COR-L47 (cell line): ENCODE measurements around the gene CIDEA.
A peak's percentile ranks its signal among the peaks of the same experiment; 100 is the strongest.

Source experiments
- DNase-seq: peaks from one replicate; lab custom pipeline; 2025; lab: John Stamatoyannopoulos, UW

CIDEA gene

GRCh38 chr18:12301263-12302005 is 47.3 kb downstream of the CIDEA start:
- no peak for DNase-seq

- DNase-seq: no peak
Measured at GRCh38 chr18:12302391-12303147, 48.4 kb downstream of the CIDEA start.

GRCh38 chr18:12304351-12305210 is 50.4 kb downstream of the CIDEA start:
- peak; percentile 81 for DNase-seq

GRCh38 chr18:12305211-12305610 is 51.0 kb downstream of the CIDEA start:
- no peak for DNase-seq

- no peak for DNase-seq
Measured at GRCh38 chr18:12305930-12306629, 51.9 kb downstream of the CIDEA start.

GRCh38 chr18:12306752-12307700 is 52.9 kb downstream of the CIDEA start:
- no peak for DNase-seq

- peak; percentile 23 for DNase-seq
Measured at GRCh38 chr18:12307701-12308385, 53.7 kb downstream of the CIDEA start, which contains the start of gene TUBB6. TUBB6 (plus strand) TSS chr18:12308241; CDS start chr18:12308293, 52 bp downstream.

GRCh38 chr18:12308386-12309100 is 54.4 kb downstream of the CIDEA start:
- peak; percentile 30 for DNase-seq

- DNase-seq: no peak
Measured at GRCh38 chr18:12309683-12310198, 55.6 kb downstream of the CIDEA start.

GRCh38 chr18:12310762-12311161 is 56.6 kb downstream of the CIDEA start:
- no peak for DNase-seq

GRCh38 chr18:12312976-12313375 is 58.8 kb downstream of the CIDEA start:
- DNase-seq: no peak

GRCh38 chr18:12313530-12314245 is 59.5 kb downstream of the CIDEA start:
- no peak for DNase-seq

GRCh38 chr18:12314591-12315305 is 60.6 kb downstream of the CIDEA start:
- no peak for DNase-seq

GRCh38 chr18:12315490-12315889 is 61.3 kb downstream of the CIDEA start:
- no peak for DNase-seq

- DNase-seq: no peak
Measured at GRCh38 chr18:12315911-12316310, 61.8 kb downstream of the CIDEA start.

- DNase-seq: no peak
Measured at GRCh38 chr18:12317664-12318333, 63.6 kb downstream of the CIDEA start.

- no peak for DNase-seq
Measured at GRCh38 chr18:12318334-12318697, 64.2 kb downstream of the CIDEA start.
